Gastrocnemius medialis (tissue), 4 donors: ENCODE results near the gene FAH.

Experiments used
- CTCF ChIP-seq, 5 experiments: fragments of 450-650 bp in 3 of 5; fragments of 200-600 bp in 2 of 5; sonication (generic) in 2 of 5; IDR thresholded peaks in 4 of 5; conservative IDR thresholded peaks in 1 of 5; 1 replicate in 4 of 5; 2 replicates in 1 of 5; pipeline ENCODE4 v1.5.1; 2016 to 2019; ENCODE audit warnings: antibody characterized with exemption in 5 of 5, mild to moderate bottlenecking in 3 of 5, moderate library complexity in 3 of 5
- POLR2A ChIP-seq, 2 donors: fragments of 450-650 bp; IDR thresholded peaks; one replicate each; pipeline ENCODE4 v1.6.1; 2017; ENCODE audit warnings: antibody characterized with exemption in 2 of 2, mild to moderate bottlenecking in 2 of 2, moderate library complexity in 2 of 2

- TF ChIP-seq CTCF (IDR thresholded peaks at IDR 0.05 in 4 of 5, conservative IDR thresholded peaks at IDR 0.05 in 1 of 5): no peak
- no peak for TF ChIP-seq POLR2A (IDR thresholded peaks at IDR 0.05)
Observed at GRCh38 chr15:80107204-80107603, 45.6 kb upstream of the FAH start.
